MM.1S (cell line): ENCODE measurements around the gene PCNX1.

Source experiments
- EZH2 ChIP-seq: fragments of 300-600 bp; sonication (generic); optimal IDR thresholded peaks from 2 replicates; pipeline ENCODE3; 2017; ENCODE audit warnings: low read depth, mild to moderate bottlenecking, antibody characterized with exemption, low read length, mixed read lengths
- TF ChIP-seq, protein P1 (sequence below): fragments of 300-600 bp; sonication (generic); IDR thresholded peaks from 2 replicates; pipeline ENCODE4 v1.5.1; 2016; ENCODE audit warnings: antibody characterized with exemption, low read length, mixed read lengths

DNA sequence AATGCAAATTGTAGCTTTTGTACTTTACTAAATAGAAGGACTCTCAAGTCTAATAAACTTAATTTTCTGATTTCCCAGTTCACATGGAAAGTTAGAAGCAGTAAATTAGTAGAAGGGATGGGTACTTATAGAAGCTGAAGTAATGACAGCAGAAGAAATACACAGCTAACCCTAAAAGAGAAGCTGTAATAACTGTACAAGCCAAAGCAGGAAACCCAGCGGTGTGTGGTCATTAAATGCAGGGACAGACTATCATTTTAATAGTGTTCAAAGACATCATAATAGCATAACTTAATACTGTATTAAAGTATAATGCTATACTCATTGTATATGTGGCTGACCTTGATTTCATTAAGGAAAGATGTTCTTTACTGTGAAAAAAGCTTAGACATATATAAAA is 74.9 kb downstream of the PCNX1 start:
- TF ChIP-seq, protein P1, sequence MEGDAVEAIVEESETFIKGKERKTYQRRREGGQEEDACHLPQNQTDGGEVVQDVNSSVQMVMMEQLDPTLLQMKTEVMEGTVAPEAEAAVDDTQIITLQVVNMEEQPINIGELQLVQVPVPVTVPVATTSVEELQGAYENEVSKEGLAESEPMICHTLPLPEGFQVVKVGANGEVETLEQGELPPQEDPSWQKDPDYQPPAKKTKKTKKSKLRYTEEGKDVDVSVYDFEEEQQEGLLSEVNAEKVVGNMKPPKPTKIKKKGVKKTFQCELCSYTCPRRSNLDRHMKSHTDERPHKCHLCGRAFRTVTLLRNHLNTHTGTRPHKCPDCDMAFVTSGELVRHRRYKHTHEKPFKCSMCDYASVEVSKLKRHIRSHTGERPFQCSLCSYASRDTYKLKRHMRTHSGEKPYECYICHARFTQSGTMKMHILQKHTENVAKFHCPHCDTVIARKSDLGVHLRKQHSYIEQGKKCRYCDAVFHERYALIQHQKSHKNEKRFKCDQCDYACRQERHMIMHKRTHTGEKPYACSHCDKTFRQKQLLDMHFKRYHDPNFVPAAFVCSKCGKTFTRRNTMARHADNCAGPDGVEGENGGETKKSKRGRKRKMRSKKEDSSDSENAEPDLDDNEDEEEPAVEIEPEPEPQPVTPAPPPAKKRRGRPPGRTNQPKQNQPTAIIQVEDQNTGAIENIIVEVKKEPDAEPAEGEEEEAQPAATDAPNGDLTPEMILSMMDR, result no peak
- no peak for TF ChIP-seq EZH2
